B cell (primary cell): ENCODE measurements around the gene SFXN4.

Experiments
- EZH2 ChIP-seq: IDR thresholded peaks from 2 replicates; pipeline ENCODE4 v1.6.1; 2012; ENCODE audit warnings: borderline replicate concordance, low read depth, mild to moderate bottlenecking, moderate library complexity, low read length; ENCODE audit not compliant: insufficient read depth, poor library complexity, severe bottlenecking
- TF ChIP-seq, protein P1 (sequence below): fragments of 200-600 bp; IDR thresholded peaks from one replicate; pipeline ENCODE4 v1.8.0; 2022; ENCODE audit warnings: antibody characterized with exemption, mild to moderate bottlenecking

- TF ChIP-seq, protein P1, sequence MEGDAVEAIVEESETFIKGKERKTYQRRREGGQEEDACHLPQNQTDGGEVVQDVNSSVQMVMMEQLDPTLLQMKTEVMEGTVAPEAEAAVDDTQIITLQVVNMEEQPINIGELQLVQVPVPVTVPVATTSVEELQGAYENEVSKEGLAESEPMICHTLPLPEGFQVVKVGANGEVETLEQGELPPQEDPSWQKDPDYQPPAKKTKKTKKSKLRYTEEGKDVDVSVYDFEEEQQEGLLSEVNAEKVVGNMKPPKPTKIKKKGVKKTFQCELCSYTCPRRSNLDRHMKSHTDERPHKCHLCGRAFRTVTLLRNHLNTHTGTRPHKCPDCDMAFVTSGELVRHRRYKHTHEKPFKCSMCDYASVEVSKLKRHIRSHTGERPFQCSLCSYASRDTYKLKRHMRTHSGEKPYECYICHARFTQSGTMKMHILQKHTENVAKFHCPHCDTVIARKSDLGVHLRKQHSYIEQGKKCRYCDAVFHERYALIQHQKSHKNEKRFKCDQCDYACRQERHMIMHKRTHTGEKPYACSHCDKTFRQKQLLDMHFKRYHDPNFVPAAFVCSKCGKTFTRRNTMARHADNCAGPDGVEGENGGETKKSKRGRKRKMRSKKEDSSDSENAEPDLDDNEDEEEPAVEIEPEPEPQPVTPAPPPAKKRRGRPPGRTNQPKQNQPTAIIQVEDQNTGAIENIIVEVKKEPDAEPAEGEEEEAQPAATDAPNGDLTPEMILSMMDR, result no peak
- TF ChIP-seq EZH2, result no peak
These were observed at the start of gene SFXN4 for GRCh38 chr10:119165171-119166117.
